HepG2 (cell line): ENCODE measurements around the gene ATP5F1E. TPM values are rescaled to one million over a fixed set of nuclear protein-coding genes. Genes with fewer than 3 reads are reported as not detected.
"Not testable (repeated sequence)": the region's sequence is repeated elsewhere in the genome, so short reads cannot be mapped to it uniquely, and the experiment has no call there.

Source experiments
- ATAC-seq: fragments of 200-7000 bp; cut with Tn5 transposase; 3 replicates; pipeline ENCODE4 v1.9.1; 2020; ENCODE audit warnings: mild to moderate bottlenecking, moderate library complexity
- BruUV-seq: library from RNA; stranded (reverse); fragments of 400-500 nt; replicated peaks from 2 replicates; lab custom pipeline; 2021; lab: Mats Ljungman, UMichigan
- CTCF ChIA-PET: fragments of 300-600 bp; formaldehyde crosslinking; extraction: SDS; loops from one replicate; lab custom pipeline; 2021; ENCODE audit warnings: low total read pairs, inconsistent platforms, low intra/inter-chr PET ratio; lab: Yijun Ruan, JAX
- POLR2A ChIA-PET: fragments of 350-600 bp; sonication (Branson Sonifier 250); formaldehyde crosslinking; loops from one replicate; lab custom pipeline; 2020; ENCODE audit warnings: antibody characterized with exemption, inconsistent platforms; lab: Yijun Ruan, JAX
- DNase-seq: peaks from one replicate; pipeline ENCODE4 v3.0.0-alpha.2; 2015; ENCODE audit warnings: low spot score
- FAIRE-seq: peaks from 3 replicates; lab custom pipeline; 2011; peaks lifted over from hg19 to GRCh38; lab: Jason Lieb, UNC
- H2AFZ ChIP-seq: one replicate; pipeline ENCODE4 v1.6.1; 2011; ENCODE audit warnings: low read length, inconsistent platforms
- H3K27ac ChIP-seq: fragments of 300-600 bp; 3 replicates; pipeline ENCODE4 v1.8.0; 2011; ENCODE audit warnings: mixed run types, mild to moderate bottlenecking, mixed read lengths, low read length, inconsistent platforms; ENCODE audit not compliant: insufficient read depth; ENCODE audit errors: extremely low read length
- H3K27me3 ChIP-seq, 2 experiments: fragments of 200-600 bp in 1 of 2; 2 replicates in 1 of 2; 3 replicates in 1 of 2; pipeline versions ENCODE4 v1.6.0 to v1.8.0; 2011; ENCODE audit warnings: low read length in 2 of 2, mild to moderate bottlenecking in 2 of 2, moderate library complexity in 2 of 2, inconsistent platforms in 1 of 2; ENCODE audit not compliant: insufficient read depth in 2 of 2, control insufficient read depth in 1 of 2
- H3K36me3 ChIP-seq, 2 experiments: fragments of 200-600 bp in 1 of 2; replicated peaks in 1 of 2; 2 replicates in 1 of 2; 3 replicates in 1 of 2; pipeline versions ENCODE4 v1.5.1 to v1.8.0; 2011; ENCODE audit warnings: low read length in 2 of 2, inconsistent platforms in 1 of 2; ENCODE audit not compliant: insufficient read depth in 2 of 2, control insufficient read depth in 1 of 2
- H3K4me1 ChIP-seq: 2 replicates; pipeline ENCODE4 v1.5.1; 2012; ENCODE audit warnings: low read length, inconsistent platforms; ENCODE audit not compliant: insufficient read depth
- H3K4me2 ChIP-seq: 2 replicates; pipeline ENCODE4 v1.6.0; 2011; ENCODE audit warnings: low read depth, low read length, inconsistent platforms
- H3K4me3 ChIP-seq, 3 experiments: fragments of 200-600 bp in 1 of 3; sonication (generic), shearing (Covaris generic) in 1 of 3; replicated peaks in 1 of 3; 2 replicates each; pipeline ENCODE4 v1.5.1; 2011 to 2016; ENCODE audit warnings: low read length in 3 of 3, inconsistent platforms in 2 of 3, low read depth in 2 of 3, mild to moderate bottlenecking in 2 of 3, control low read depth in 1 of 3, mixed read lengths in 1 of 3; ENCODE audit not compliant: insufficient read depth in 1 of 3
- H3K79me2 ChIP-seq: one replicate; pipeline ENCODE4 v1.6.1; 2011; ENCODE audit warnings: low read length, inconsistent platforms; ENCODE audit not compliant: insufficient read depth
- H3K9ac ChIP-seq: 2 replicates; pipeline ENCODE4 v1.6.0; 2011; ENCODE audit warnings: mild to moderate bottlenecking, low read depth, low read length, inconsistent platforms; ENCODE audit not compliant: insufficient read depth
- H3K9me3 ChIP-seq: 2 replicates; pipeline ENCODE4 v1.5.1; 2012; ENCODE audit warnings: mild to moderate bottlenecking, low read length
- H4K20me1 ChIP-seq: 2 replicates; pipeline ENCODE4 v1.6.0; 2011; ENCODE audit warnings: inconsistent platforms, mild to moderate bottlenecking, low read length, moderate library complexity; ENCODE audit not compliant: insufficient read depth
- ZNF224 ChIP-seq: sonication (generic); formaldehyde crosslinking; IDR thresholded peaks from 2 replicates; pipeline ENCODE4 v1.5.0; 2020; ENCODE audit warnings: mild to moderate bottlenecking, missing genetic modification reagents
- WGBS: methylation state at CpG from one replicate; pipeline ENCODE4 v1.1.6; 2017; ENCODE audit warnings: low lambda C conversion rate; 5-methylcytosine and 5-hydroxymethylcytosine counted together
- in situ Hi-C: cut with HindIII; loops from 2 replicates; pipeline ENCODE4 v1.10.0; 2017; ENCODE audit warnings: low pct_unique_long_range_greater_than_20kb; ENCODE audit not compliant: extremely low pct_ligation_motif_present
- intact Hi-C: fragments of 100-400 bp; cut with micrococcal nuclease; formaldehyde crosslinking; loops from one replicate; pipeline ENCODE4 v1.10.0; 2022; ENCODE audit not compliant: unreplicated experiment
- polyA plus RNA-seq, 8 experiments: library from polyadenylated mRNA; depleted of rRNA in 3 of 8; stranded (reverse) in 7 of 8; unstranded in 1 of 8; fragments of >200 nt; fragmentation: Illumina TruSeq in 4 of 8; extraction: Trizol in 4 of 8; gene quantifications; 2 replicates each; pipeline versions ENCODE4 v1.2.1 to v1.2.3, GENCODE V29; 2011 to 2016; ENCODE audit warnings: low read depth in 4 of 8, missing spikeins in 1 of 8, mixed read lengths in 1 of 8; ENCODE audit not compliant: insufficient read depth in 1 of 8
- total RNA-seq, 5 experiments: library from RNA; depleted of rRNA; stranded (reverse); fragments of >200 nt; fragmentation: Illumina TruSeq; extraction: Trizol; gene quantifications; 2 replicates each; pipeline ENCODE4 v1.2.3, GENCODE V29; 2016; ENCODE audit warnings: low read depth in 1 of 5
- TF ChIP-seq, protein P1 (sequence below): sonication (generic); formaldehyde crosslinking; IDR thresholded peaks from 2 replicates; pipeline ENCODE4 v1.4.0; 2020; ENCODE audit warnings: low read depth, mild to moderate bottlenecking, missing genetic modification reagents
- TF ChIP-seq, protein P2 (sequence below): sonication (generic); formaldehyde crosslinking; IDR thresholded peaks from 2 replicates; pipeline ENCODE4 v1.4.0; 2020; ENCODE audit warnings: mild to moderate bottlenecking, missing genetic modification reagents

Gene ATP5F1E
- total and polyA plus RNA-seq, 2 of the 13 experiments (the other 11 are each of a cell fraction or from before 2014, with no cell fraction given), result 121 to 134 TPM

DNA sequence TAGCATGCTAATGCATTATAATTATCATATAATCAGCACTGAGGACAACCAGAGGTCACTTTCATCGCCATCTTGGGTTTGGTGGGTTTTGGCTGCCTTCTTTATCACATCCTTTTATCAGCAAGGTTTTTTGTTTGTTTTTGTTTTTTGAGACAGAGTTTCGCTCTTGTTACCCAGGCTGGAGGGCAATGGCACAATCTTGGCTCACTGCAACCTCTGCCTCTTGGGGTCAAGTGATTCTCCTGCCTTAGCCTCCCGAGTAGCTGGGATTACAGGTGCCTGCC lies 20.3 kb downstream of the ATP5F1E start:
- H3K27me3 ChIP-seq, DNase-seq, H4K20me1 ChIP-seq, H3K36me3 ChIP-seq, H3K4me3 ChIP-seq, BruUV-seq, H3K9ac ChIP-seq, CTCF ChIA-PET, ATAC-seq, H3K9me3 ChIP-seq, H2AFZ ChIP-seq, FAIRE-seq, intact Hi-C loops, in situ Hi-C loops, H3K27ac ChIP-seq: not testable (repeated sequence)
- Histone ChIP-seq H3K79me2 (peaks cover 12% of the 10 kb centered on the region), H3K4me1 (peaks cover 94% of the 10 kb centered on the region), H3K4me2 (0 out of 2 replicates have a peak overlapping the region, but pooled peaks have one; percentile 33)
- POLR2A ChIA-PET, result interaction anchor here (3.9 kb wide), 1 partner anchor 20 kb away, joined by 19 read pairs; the partner anchor contains the start of gene ATP5F1E
- WGBS, result 96% methylated on average over 3 of the region's 3 CpGs
- TF ChIP-seq ZNF224 (CRISPR knock-in tag), result 0 out of 2 replicates have a peak, but pooled peaks have one; percentile 20
- TF ChIP-seq, protein P1, sequence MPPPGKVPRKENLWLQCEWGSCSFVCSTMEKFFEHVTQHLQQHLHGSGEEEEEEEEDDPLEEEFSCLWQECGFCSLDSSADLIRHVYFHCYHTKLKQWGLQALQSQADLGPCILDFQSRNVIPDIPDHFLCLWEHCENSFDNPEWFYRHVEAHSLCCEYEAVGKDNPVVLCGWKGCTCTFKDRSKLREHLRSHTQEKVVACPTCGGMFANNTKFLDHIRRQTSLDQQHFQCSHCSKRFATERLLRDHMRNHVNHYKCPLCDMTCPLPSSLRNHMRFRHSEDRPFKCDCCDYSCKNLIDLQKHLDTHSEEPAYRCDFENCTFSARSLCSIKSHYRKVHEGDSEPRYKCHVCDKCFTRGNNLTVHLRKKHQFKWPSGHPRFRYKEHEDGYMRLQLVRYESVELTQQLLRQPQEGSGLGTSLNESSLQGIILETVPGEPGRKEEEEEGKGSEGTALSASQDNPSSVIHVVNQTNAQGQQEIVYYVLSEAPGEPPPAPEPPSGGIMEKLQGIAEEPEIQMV (CRISPR knock-in tag), result 0 out of 2 replicates have a peak, but pooled peaks have one; percentile 13
- TF ChIP-seq, protein P2, sequence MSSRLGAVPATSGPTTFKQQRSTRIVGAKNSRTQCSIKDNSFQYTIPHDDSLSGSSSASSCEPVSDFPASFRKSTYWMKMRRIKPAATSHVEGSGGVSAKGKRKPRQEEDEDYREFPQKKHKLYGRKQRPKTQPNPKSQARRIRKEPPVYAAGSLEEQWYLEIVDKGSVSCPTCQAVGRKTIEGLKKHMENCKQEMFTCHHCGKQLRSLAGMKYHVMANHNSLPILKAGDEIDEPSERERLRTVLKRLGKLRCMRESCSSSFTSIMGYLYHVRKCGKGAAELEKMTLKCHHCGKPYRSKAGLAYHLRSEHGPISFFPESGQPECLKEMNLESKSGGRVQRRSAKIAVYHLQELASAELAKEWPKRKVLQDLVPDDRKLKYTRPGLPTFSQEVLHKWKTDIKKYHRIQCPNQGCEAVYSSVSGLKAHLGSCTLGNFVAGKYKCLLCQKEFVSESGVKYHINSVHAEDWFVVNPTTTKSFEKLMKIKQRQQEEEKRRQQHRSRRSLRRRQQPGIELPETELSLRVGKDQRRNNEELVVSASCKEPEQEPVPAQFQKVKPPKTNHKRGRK (CRISPR knock-in tag), result 0 out of 2 replicates have a peak, but pooled peaks have one; percentile 1
